ENCODE data around the gene CPXM1.

Gene CPXM1

GRCh38 chr20:2747676-2748235 is 52.7 kb downstream of the CPXM1 start:
- no peak for FAIRE-seq

GRCh38 chr20:2746636-2747265 is 53.7 kb downstream of the CPXM1 start:
- no peak for FAIRE-seq

GRCh38 chr20:2745936-2746635 is 54.3 kb downstream of the CPXM1 start:
- no peak for FAIRE-seq

- no peak for FAIRE-seq
Measured at GRCh38 chr20:2745060-2745910, 55.1 kb downstream of the CPXM1 start.
